PFSK-1 (cell line): Measurements from ENCODE around the gene PGM3.

Experiments
- POLR2AphosphoS5 ChIP-seq: IDR thresholded peaks from 2 replicates; pipeline ENCODE4 v1.6.1; 2012; ENCODE audit warnings: low read depth, mild to moderate bottlenecking, control low read depth, low read length, moderate library complexity
- TAF1 ChIP-seq: IDR thresholded peaks from 2 replicates; pipeline ENCODE4 v1.6.1; 2012; ENCODE audit warnings: low read length, control low read depth, borderline replicate concordance; ENCODE audit not compliant: insufficient read depth

- no peak for TF ChIP-seq TAF1
- no peak for TF ChIP-seq POLR2AphosphoS5
Observed at GRCh38 chr6:83169511-83169910, 23.6 kb downstream of the PGM3 start.
